Neural progenitor cell (in vitro differentiated cells): ENCODE data around the gene ORC3. TPM values are rescaled to one million over a fixed set of nuclear protein-coding genes. Genes with fewer than 3 reads are reported as not detected.

Source experiments
- DNase-seq: peaks from one replicate; pipeline ENCODE4 v3.0.0-alpha.2; 2016; ENCODE audit warnings: low spot score
- H2AFZ ChIP-seq: fragments of 200-600 bp; sonication (generic); replicated peaks from 2 replicates; pipeline ENCODE4 v1.6.1; 2016; ENCODE audit warnings: antibody characterized with exemption
- H3F3A ChIP-seq: fragments of 200-600 bp; sonication (generic); 2 replicates; pipeline ENCODE4 v1.6.1; 2016; ENCODE audit warnings: antibody characterized with exemption, low read depth
- H3K27ac ChIP-seq: fragments of 200-600 bp; sonication (generic); 2 replicates; pipeline ENCODE4 v1.5.1; 2016; ENCODE audit warnings: mild to moderate bottlenecking
- H3K27me3 ChIP-seq: fragments of 200-600 bp; sonication (generic); 2 replicates; pipeline ENCODE4 v1.6.1; 2016; ENCODE audit warnings: mild to moderate bottlenecking, moderate library complexity
- H3K36me3 ChIP-seq: fragments of 200-600 bp; sonication (generic); 2 replicates; pipeline ENCODE4 v1.5.1; 2016
- H3K4me1 ChIP-seq: fragments of 200-600 bp; sonication (generic); 2 replicates; pipeline ENCODE4 v1.6.1; 2016; ENCODE audit warnings: mixed run types
- H3K4me2 ChIP-seq: fragments of 200-600 bp; sonication (generic); 2 replicates; pipeline ENCODE4 v1.6.1; 2016
- H3K4me3 ChIP-seq: fragments of 200-600 bp; sonication (generic); 2 replicates; pipeline ENCODE4 v1.5.1; 2016
- H3K79me2 ChIP-seq: fragments of 200-600 bp; sonication (generic); 2 replicates; pipeline ENCODE4 v1.6.1; 2016; ENCODE audit warnings: low read depth
- H3K9ac ChIP-seq: fragments of 200-600 bp; sonication (generic); 2 replicates; pipeline ENCODE4 v1.6.1; 2016
- H3K9me3 ChIP-seq: fragments of 200-600 bp; sonication (generic); 2 replicates; pipeline ENCODE4 v1.5.1; 2016; ENCODE audit warnings: low read depth
- H4K20me1 ChIP-seq: fragments of 200-600 bp; sonication (generic); 2 replicates; pipeline ENCODE4 v1.6.1; 2016; ENCODE audit warnings: low read depth
- H3K27ac Mint-ChIP-seq: 3 replicates; pipeline ENCODE4 v1.8.0; 2021; ENCODE audit warnings: mixed read lengths
- H3K27me3 Mint-ChIP-seq: 2 replicates; pipeline ENCODE4 v1.8.0; 2022; ENCODE audit warnings: low read depth, mild to moderate bottlenecking, inconsistent platforms, moderate library complexity, mixed read lengths; ENCODE audit not compliant: insufficient read depth
- H3K36me3 Mint-ChIP-seq: 3 replicates; pipeline ENCODE4 v1.8.0; 2021; ENCODE audit warnings: mixed read lengths
- H3K4me1 Mint-ChIP-seq: 3 replicates; pipeline ENCODE4 v1.8.0; 2021; ENCODE audit warnings: mixed read lengths
- H3K4me3 Mint-ChIP-seq: 3 replicates; pipeline ENCODE4 v1.8.0; 2021; ENCODE audit warnings: mild to moderate bottlenecking, moderate library complexity, mixed read lengths
- H3K9me3 Mint-ChIP-seq: 3 replicates; pipeline ENCODE4 v1.8.0; 2020; ENCODE audit warnings: mixed read lengths
- CTCF ChIP-seq: fragments of 200-600 bp; sonication (generic); IDR thresholded peaks from 2 replicates; pipeline ENCODE4 v1.5.1; 2017; ENCODE audit warnings: antibody characterized with exemption, mild to moderate bottlenecking
- EZH2 ChIP-seq: fragments of 200-600 bp; sonication (generic); IDR thresholded peaks from 2 replicates; pipeline ENCODE4 v1.6.1; 2017; ENCODE audit warnings: antibody characterized with exemption, mild to moderate bottlenecking, moderate library complexity
- EZH2phosphoT487 ChIP-seq: fragments of 200-600 bp; sonication (generic); IDR thresholded peaks from 2 replicates; pipeline ENCODE4 v1.6.1; 2017; ENCODE audit warnings: antibody characterized with exemption
- total RNA-seq: library from RNA; depleted of rRNA; stranded (reverse); fragments of >200 nt; gene quantifications from 2 replicates; pipeline ENCODE4 v1.2.3, GENCODE V29; 2015; ENCODE audit warnings: low replicate concordance

Gene ORC3
- total RNA-seq, 1 donor from 2014 or later: 99.3 TPM

- Histone ChIP-seq H3K9me3 (no peaks in the 10 kb centered on the region), H3K4me3 (peak overlapping the region; percentile 93), H3F3A (peaks cover 27% of the 10 kb centered on the region), H2AFZ (no peak overlapping the region), H3K27ac (peak overlapping the region; percentile 93), H4K20me1 (peaks cover 60% of the 10 kb centered on the region), H3K4me2 (peak overlapping the region; percentile 86), H3K27me3 (no peaks in the 10 kb centered on the region), H3K79me2 (peaks cover 64% of the 10 kb centered on the region), H3K4me1 (peaks cover 26% of the 10 kb centered on the region), H3K9ac (peak overlapping the region; percentile 93), H3K36me3 (no peaks in the 10 kb centered on the region)
- TF ChIP-seq EZH2: no peak
- TF ChIP-seq CTCF: no peak
- no peak for TF ChIP-seq EZH2phosphoT487
- Mint-ChIP-seq H3K4me3 (peak overlapping the region; percentile 99), H3K36me3 (peaks cover 8% of the 10 kb centered on the region), H3K4me1 (peaks cover 31% of the 10 kb centered on the region), H3K9me3 (no peaks in the 10 kb centered on the region), H3K27ac (peak overlapping the region; percentile 92), H3K27me3 (no peaks in the 10 kb centered on the region)
- peak; percentile 55 for DNase-seq
These were observed 110.7 kb downstream of the ORC3 start for GRCh38 chr6:87700397-87701343.

- H3K4me2 ChIP-seq: peak overlapping the region; percentile 86
- Mint-ChIP-seq H3K27me3 (no peaks in the 10 kb centered on the region), H3K36me3 (peaks cover 8% of the 10 kb centered on the region), H3K9me3 (no peaks in the 10 kb centered on the region), H3K4me1 (peaks cover 28% of the 10 kb centered on the region), H3K27ac (peak overlapping the region; percentile 92), H3K4me3 (peak overlapping the region; percentile 99)
- H3K36me3 ChIP-seq: no peaks in the 10 kb centered on the region
- peaks cover 22% of the 10 kb centered on the region for H3F3A ChIP-seq
- no peaks in the 10 kb centered on the region for H3K9me3 ChIP-seq
- peaks cover 54% of the 10 kb centered on the region for H4K20me1 ChIP-seq
- H3K79me2 ChIP-seq: peaks cover 58% of the 10 kb centered on the region
- no peak overlapping the region for H2AFZ ChIP-seq
- TF ChIP-seq CTCF: no peak
- TF ChIP-seq EZH2: no peak
- peak overlapping the region; percentile 93 for H3K9ac ChIP-seq
- H3K27me3 ChIP-seq: no peaks in the 10 kb centered on the region
- peaks cover 20% of the 10 kb centered on the region for H3K4me1 ChIP-seq
- H3K4me3 ChIP-seq: peak overlapping the region; percentile 93
- H3K27ac ChIP-seq: peak overlapping the region; percentile 93
- peak; percentile 54 for DNase-seq
These were observed 111.4 kb downstream of the ORC3 start for GRCh38 chr6:87701344-87701675.

- Mint-ChIP-seq H3K4me1 (peaks cover 28% of the 10 kb centered on the region), H3K9me3 (no peaks in the 10 kb centered on the region), H3K4me3 (peak within 1 kb of the TSS; percentile 99), H3K36me3 (peaks cover 8% of the 10 kb centered on the region), H3K27me3 (no peaks in the 10 kb centered on the region), H3K27ac (peak within 1 kb of the TSS; percentile 96)
- H3K36me3 ChIP-seq: no peaks in the 10 kb centered on the region
- peaks cover 48% of the 10 kb centered on the region for H4K20me1 ChIP-seq
- peak within 1 kb of the TSS; percentile 93 for H3K9ac ChIP-seq
- peaks cover 51% of the 10 kb centered on the region for H3K79me2 ChIP-seq
- H3K27ac ChIP-seq: peak within 1 kb of the TSS; percentile 97
- peaks cover 20% of the 10 kb centered on the region for H3K4me1 ChIP-seq
- peak within 1 kb of the TSS; percentile 86 for H3K4me2 ChIP-seq
- peaks cover 21% of the 10 kb centered on the region for H3F3A ChIP-seq
- H2AFZ ChIP-seq: peak within 1 kb of the TSS; percentile 64
- no peak for TF ChIP-seq EZH2
- TF ChIP-seq EZH2phosphoT487: no peak
- no peak for TF ChIP-seq CTCF
- H3K27me3 ChIP-seq: no peaks in the 10 kb centered on the region
- H3K9me3 ChIP-seq: no peaks in the 10 kb centered on the region
- peak within 1 kb of the TSS; percentile 93 for H3K4me3 ChIP-seq
- DNase-seq: peak; percentile 99
These were observed 112.0 kb downstream of the ORC3 start, which contains the start of gene AKIRIN2 for GRCh38 chr6:87701676-87702588. Gene AKIRIN2, minus strand, starts transcription at chr6:87702233. Its CDS starts 549 bp downstream, at chr6:87701684.
